ENCODE measurements around the gene UBE2S. TPM values are rescaled to one million over a fixed set of nuclear protein-coding genes. Genes with fewer than 3 reads are reported as not detected.

UBE2S gene
- total RNA-seq, 1 experiment from 2014 or later: 587 TPM

DNA sequence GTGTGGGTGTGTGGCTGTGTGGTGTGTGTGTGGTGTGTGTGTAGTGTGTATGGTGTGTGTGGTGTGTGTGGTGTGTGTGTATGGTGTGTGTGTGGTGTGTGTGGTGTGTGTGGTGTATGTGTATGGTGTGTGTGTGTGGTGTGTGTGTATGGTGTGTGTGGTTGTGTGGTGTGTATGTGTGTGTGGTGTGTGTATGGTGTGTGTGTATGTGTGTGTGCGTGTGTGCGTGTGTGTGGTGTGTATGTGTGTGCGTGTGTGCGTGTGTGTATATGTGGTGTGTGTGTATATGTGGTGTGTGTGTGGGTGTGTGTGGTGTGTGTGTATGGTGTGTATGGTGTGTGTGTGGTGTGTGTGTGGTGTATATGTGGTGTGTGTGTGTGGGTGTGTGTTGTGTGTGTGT lies 27.4 kb upstream of the UBE2S start:
- POLR2A ChIA-PET (ENCODE audit: low non-redundant PET): no interaction called here
- Histone ChIP-seq H3K4me3 (ENCODE audit: low read depth, low read length, poor library complexity, severe bottlenecking) (no peak overlapping the region), H3K27ac (ENCODE audit: low read depth, low read length, poor library complexity, severe bottlenecking) (no peak overlapping the region), H3K9me3 (ENCODE audit: low read depth, low read length, poor library complexity, severe bottlenecking) (no peaks in the 10 kb centered on the region), H3K4me1 (ENCODE audit: insufficient read depth, low read length, poor library complexity, severe bottlenecking) (no peaks in the 10 kb centered on the region), H3K27me3 (replicated peaks; ENCODE audit: insufficient read depth, low read depth, low read length, poor library complexity) (no peaks in the 10 kb centered on the region), H3K36me3 (ENCODE audit: insufficient read depth, low read length, poor library complexity, severe bottlenecking) (no peaks in the 10 kb centered on the region)
- BruUV-seq (replicated peaks): no TSS peak
- DNase-seq (ENCODE audit: low spot score): no peak
- CTCF ChIA-PET: no interaction called here
- TF ChIP-seq, protein P1, sequence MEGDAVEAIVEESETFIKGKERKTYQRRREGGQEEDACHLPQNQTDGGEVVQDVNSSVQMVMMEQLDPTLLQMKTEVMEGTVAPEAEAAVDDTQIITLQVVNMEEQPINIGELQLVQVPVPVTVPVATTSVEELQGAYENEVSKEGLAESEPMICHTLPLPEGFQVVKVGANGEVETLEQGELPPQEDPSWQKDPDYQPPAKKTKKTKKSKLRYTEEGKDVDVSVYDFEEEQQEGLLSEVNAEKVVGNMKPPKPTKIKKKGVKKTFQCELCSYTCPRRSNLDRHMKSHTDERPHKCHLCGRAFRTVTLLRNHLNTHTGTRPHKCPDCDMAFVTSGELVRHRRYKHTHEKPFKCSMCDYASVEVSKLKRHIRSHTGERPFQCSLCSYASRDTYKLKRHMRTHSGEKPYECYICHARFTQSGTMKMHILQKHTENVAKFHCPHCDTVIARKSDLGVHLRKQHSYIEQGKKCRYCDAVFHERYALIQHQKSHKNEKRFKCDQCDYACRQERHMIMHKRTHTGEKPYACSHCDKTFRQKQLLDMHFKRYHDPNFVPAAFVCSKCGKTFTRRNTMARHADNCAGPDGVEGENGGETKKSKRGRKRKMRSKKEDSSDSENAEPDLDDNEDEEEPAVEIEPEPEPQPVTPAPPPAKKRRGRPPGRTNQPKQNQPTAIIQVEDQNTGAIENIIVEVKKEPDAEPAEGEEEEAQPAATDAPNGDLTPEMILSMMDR (conservative IDR thresholded peaks at IDR 0.05; ENCODE audit: low read depth, low read length): no peak
- no peak for TF ChIP-seq EZH2 (IDR thresholded peaks at IDR 0.05; ENCODE audit: borderline replicate concordance, low read depth, low read length, poor library complexity, severe bottlenecking)
- intact Hi-C loops (cut with micrococcal nuclease; ENCODE audit: unreplicated experiment): no loop called here

DNA sequence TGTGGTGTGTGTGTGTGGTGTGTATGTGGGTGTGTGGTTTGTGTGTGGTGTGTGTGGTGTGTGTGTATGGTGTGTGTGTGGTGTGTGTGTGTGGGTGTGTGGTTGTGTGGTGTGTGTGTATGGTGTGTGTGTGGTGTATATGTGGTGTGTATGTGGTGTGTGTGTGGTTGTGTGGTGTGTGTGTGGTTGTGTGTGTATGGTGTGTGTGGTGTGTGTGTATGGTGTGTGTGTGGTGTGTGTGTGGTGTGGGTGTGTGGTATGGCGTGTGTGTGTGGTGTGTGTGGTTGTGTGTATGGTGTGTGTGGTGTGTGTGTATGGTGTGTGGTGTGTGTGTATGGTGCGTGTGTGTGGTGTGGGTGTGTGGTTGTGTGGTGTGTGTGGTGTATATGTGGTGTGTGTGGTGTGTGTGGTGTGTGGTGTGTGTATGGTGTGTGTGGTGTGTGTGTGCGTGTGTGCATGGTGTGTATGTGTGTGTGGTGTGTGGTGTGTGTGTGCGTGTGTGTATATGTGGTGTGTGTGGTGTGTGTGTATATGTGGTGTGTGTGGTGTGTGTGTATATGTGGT lies 26.9 kb upstream of the UBE2S start:
- Histone ChIP-seq H3K27ac (ENCODE audit: low read depth, low read length, poor library complexity, severe bottlenecking) (no peak overlapping the region), H3K4me3 (ENCODE audit: low read depth, low read length, poor library complexity, severe bottlenecking) (no peak overlapping the region), H3K4me1 (ENCODE audit: insufficient read depth, low read length, poor library complexity, severe bottlenecking) (no peaks in the 10 kb centered on the region), H3K27me3 (replicated peaks; ENCODE audit: insufficient read depth, low read depth, low read length, poor library complexity) (no peaks in the 10 kb centered on the region), H3K9me3 (ENCODE audit: low read depth, low read length, poor library complexity, severe bottlenecking) (no peaks in the 10 kb centered on the region), H3K36me3 (ENCODE audit: insufficient read depth, low read length, poor library complexity, severe bottlenecking) (no peaks in the 10 kb centered on the region)
- ChIA-PET POLR2A (ENCODE audit: low non-redundant PET) (no interaction called here), CTCF (no interaction called here)
- TF ChIP-seq EZH2 (IDR thresholded peaks at IDR 0.05; ENCODE audit: borderline replicate concordance, low read depth, low read length, poor library complexity, severe bottlenecking): no peak
- TF ChIP-seq, protein P1 (conservative IDR thresholded peaks at IDR 0.05; ENCODE audit: low read depth, low read length): no peak
- no TSS peak for BruUV-seq (replicated peaks)
- intact Hi-C loops (cut with micrococcal nuclease; ENCODE audit: unreplicated experiment): no loop called here
- DNase-seq (ENCODE audit: low spot score): no peak

DNA sequence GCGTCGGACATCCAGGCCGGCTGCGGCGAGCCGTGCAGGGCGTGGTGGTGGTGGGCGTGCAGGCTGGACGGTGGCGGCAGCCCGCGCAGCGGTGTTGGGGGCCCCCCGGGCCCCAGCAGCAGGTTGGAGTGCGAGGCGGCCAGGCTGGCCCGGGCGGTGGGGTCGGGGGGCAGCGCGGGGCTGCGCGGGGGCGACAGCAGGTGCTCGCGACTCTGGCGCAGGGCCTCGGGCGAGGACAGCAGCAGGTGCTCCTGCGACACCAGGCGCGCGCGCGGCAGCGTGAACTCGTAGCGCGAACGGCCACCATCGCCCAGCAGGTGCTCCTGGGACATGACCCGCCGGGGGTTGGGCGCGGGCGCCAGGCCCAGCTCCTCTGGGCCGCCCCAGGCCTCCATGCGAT lies 25.7 kb upstream of the UBE2S start:
- intact Hi-C loops (cut with micrococcal nuclease; ENCODE audit: unreplicated experiment): no loop called here

More for the DNA sequence above, 25.7 kb upstream of the UBE2S start:
- no peak for DNase-seq (ENCODE audit: low spot score)
- TF ChIP-seq, protein P1 (conservative IDR thresholded peaks at IDR 0.05; ENCODE audit: low read depth, low read length): no peak
- no peak for TF ChIP-seq EZH2 (IDR thresholded peaks at IDR 0.05; ENCODE audit: borderline replicate concordance, low read depth, low read length, poor library complexity, severe bottlenecking)
- ChIA-PET CTCF (no interaction called here), POLR2A (ENCODE audit: low non-redundant PET) (no interaction called here)
- no TSS peak for BruUV-seq (replicated peaks)
- no peak overlapping the region for H3K4me3 ChIP-seq (ENCODE audit: low read depth, low read length, poor library complexity, severe bottlenecking)
- no peaks in the 10 kb centered on the region for H3K9me3 ChIP-seq (ENCODE audit: low read depth, low read length, poor library complexity, severe bottlenecking)
- no peaks in the 10 kb centered on the region for H3K4me1 ChIP-seq (ENCODE audit: insufficient read depth, low read length, poor library complexity, severe bottlenecking)
- H3K36me3 ChIP-seq (ENCODE audit: insufficient read depth, low read length, poor library complexity, severe bottlenecking): no peaks in the 10 kb centered on the region
- H3K27me3 ChIP-seq (replicated peaks; ENCODE audit: insufficient read depth, low read depth, low read length, poor library complexity): no peaks in the 10 kb centered on the region
- H3K27ac ChIP-seq (ENCODE audit: low read depth, low read length, poor library complexity, severe bottlenecking): no peak overlapping the region

Data from A673 (cell line).